B cell (primary cell): ENCODE results near the gene DNAJC10. TPM values are rescaled to one million over a fixed set of nuclear protein-coding genes. Genes with fewer than 3 reads are reported as not detected.

Experiments
- ATAC-seq: fragments of 200-7000 bp; cut with Tn5 transposase; one replicate; pipeline ENCODE4 v1.10.0; 2021; ENCODE audit warnings: low read depth, mild to moderate bottlenecking, moderate number of reproducible peaks, moderate library complexity
- CTCF ChIA-PET: fragments of 350-600 bp; sonication (Branson Sonifier 250); formaldehyde crosslinking; loops from one replicate; lab custom pipeline; 2021; ENCODE audit warnings: antibody characterized with exemption, inconsistent platforms; lab: Charles Lee
- POLR2A ChIA-PET: fragments of 350-600 bp; sonication (Branson Sonifier 250); formaldehyde crosslinking; loops from one replicate; lab custom pipeline; 2021; ENCODE audit warnings: antibody characterized with exemption; lab: Charles Lee
- DNase-seq: peaks from one replicate; pipeline ENCODE4 v3.0.0; 2013
- H2AFZ ChIP-seq: 2 replicates; pipeline ENCODE4 v1.6.1; 2012; ENCODE audit warnings: mild to moderate bottlenecking, low read depth, low read length; ENCODE audit not compliant: insufficient read depth, poor library complexity, severe bottlenecking
- H3K27ac ChIP-seq, 2 donors: 1 replicate in 1 of 2; 2 replicates in 1 of 2; pipeline ENCODE4 v1.5.1; 2012 to 2013; ENCODE audit warnings: low read length in 2 of 2, mild to moderate bottlenecking in 2 of 2, moderate library complexity in 1 of 2
- H3K27me3 ChIP-seq, 4 experiments: fragments of 200-600 bp in 1 of 4; sonication (generic) in 1 of 4; replicated peaks in 1 of 4; 1 replicate in 2 of 4; 2 replicates in 2 of 4; pipeline versions ENCODE4 v1.6.1 to v1.7.0; 2013 to 2016; ENCODE audit warnings: low read length in 3 of 4, mild to moderate bottlenecking in 2 of 4, mixed read lengths in 1 of 4, moderate library complexity in 1 of 4; ENCODE audit not compliant: insufficient read depth in 4 of 4, control insufficient read depth in 3 of 4; ENCODE audit errors: control extremely low read depth in 1 of 4
- H3K36me3 ChIP-seq, 2 experiments: replicated peaks in 1 of 2; 1 replicate in 1 of 2; 2 replicates in 1 of 2; pipeline versions ENCODE4 v1.6.1 to v1.7.1; 2013; ENCODE audit warnings: low read length in 1 of 2; ENCODE audit not compliant: insufficient read depth in 2 of 2, control insufficient read depth in 1 of 2; ENCODE audit errors: control extremely low read depth in 1 of 2, extremely low read depth in 1 of 2
- H3K4me1 ChIP-seq, 2 donors: fragments of 200-600 bp in 1 of 2; sonication (generic) in 1 of 2; 1 replicate in 1 of 2; 2 replicates in 1 of 2; pipeline versions ENCODE4 v1.5.1 to v1.6.1; 2013 to 2017; ENCODE audit warnings: low read length in 2 of 2; ENCODE audit not compliant: control insufficient read depth in 2 of 2, insufficient read depth in 2 of 2
- H3K4me2 ChIP-seq: replicated peaks from 2 replicates; pipeline ENCODE3; 2012; ENCODE audit warnings: mild to moderate bottlenecking, low read depth, low read length; ENCODE audit not compliant: poor library complexity, severe bottlenecking
- H3K4me3 ChIP-seq, 5 experiments: fragments of 200-600 bp in 1 of 5; sonication (generic) in 1 of 5; 1 replicate in 3 of 5; 2 replicates in 2 of 5; pipeline versions ENCODE4 v1.5.1 to v1.7.0; 2011 to 2016; ENCODE audit warnings: low read length in 4 of 5, mild to moderate bottlenecking in 4 of 5, low read depth in 2 of 5, control low read depth in 1 of 5, moderate library complexity in 1 of 5; ENCODE audit not compliant: insufficient read depth in 1 of 5; ENCODE audit errors: control extremely low read depth in 1 of 5, extremely low read depth in 1 of 5
- H3K79me2 ChIP-seq: fragments of 200-600 bp; sonication (generic); one replicate; pipeline ENCODE4 v1.6.0; 2016; ENCODE audit warnings: low read length; ENCODE audit not compliant: control insufficient read depth, insufficient read depth
- H3K9ac ChIP-seq: fragments of 200-600 bp; sonication (generic); 2 replicates; pipeline ENCODE4 v1.6.1; 2017; ENCODE audit warnings: mild to moderate bottlenecking, low read length, moderate library complexity
- H3K9me3 ChIP-seq, 3 donors: one replicate each; pipeline versions ENCODE4 v1.6.1 to v1.7.1; 2013; ENCODE audit warnings: low read length in 2 of 3; ENCODE audit not compliant: control insufficient read depth in 2 of 3, insufficient read depth in 1 of 3; ENCODE audit errors: control extremely low read depth in 1 of 3
- H4K20me1 ChIP-seq: 2 replicates; pipeline ENCODE4 v1.6.0; 2012; ENCODE audit warnings: mild to moderate bottlenecking, low read length; ENCODE audit not compliant: insufficient read depth, control insufficient read depth, poor library complexity, severe bottlenecking
- H3K27ac Mint-ChIP-seq: one replicate; pipeline ENCODE4 v1.8.0; 2021; ENCODE audit warnings: mixed read lengths
- H3K27me3 Mint-ChIP-seq: one replicate; pipeline ENCODE4 v1.8.0; 2021; ENCODE audit warnings: mixed read lengths
- H3K4me1 Mint-ChIP-seq: one replicate; pipeline ENCODE4 v1.8.0; 2021; ENCODE audit warnings: mixed read lengths
- H3K4me3 Mint-ChIP-seq: one replicate; pipeline ENCODE4 v1.8.0; 2021; ENCODE audit warnings: mixed read lengths
- H3K9me3 Mint-ChIP-seq: one replicate; pipeline ENCODE4 v1.8.0; 2022; ENCODE audit warnings: mixed read lengths; ENCODE audit not compliant: insufficient read depth
- CTCF ChIP-seq: fragments of 200-600 bp; IDR thresholded peaks from one replicate; pipeline ENCODE4 v1.8.0; 2022; ENCODE audit warnings: antibody characterized with exemption, mild to moderate bottlenecking
- EZH2 ChIP-seq: IDR thresholded peaks from 2 replicates; pipeline ENCODE4 v1.6.1; 2012; ENCODE audit warnings: borderline replicate concordance, low read depth, mild to moderate bottlenecking, moderate library complexity, low read length; ENCODE audit not compliant: insufficient read depth, poor library complexity, severe bottlenecking
- WGBS: methylation state at CpG from one replicate; pipeline ENCODE4 v1.1.5; 2013; ENCODE audit warnings: missing lambda C conversion rate; ENCODE audit not compliant: insufficient coverage; 5-methylcytosine and 5-hydroxymethylcytosine counted together
- intact Hi-C: fragments of 100-400 bp; cut with micrococcal nuclease; formaldehyde crosslinking; loops from one replicate; pipeline ENCODE4 v1.10.0; 2022
- polyA plus RNA-seq: library from polyadenylated mRNA; depleted of rRNA; stranded (reverse); fragments of >200 nt; gene quantifications from 2 replicates; pipeline ENCODE4 v1.2.3, GENCODE V29; 2012
- total RNA-seq, 2 donors: library from RNA; stranded (reverse); fragments of 120-200 nt in 1 of 2; gene quantifications; 1 replicate in 1 of 2; 2 replicates in 1 of 2; pipeline versions ENCODE4 v1.2.3 to v1.2.4, GENCODE V29; 2013 to 2022

The DNAJC10 gene
- total and polyA plus RNA-seq, 2 donors (not counting 1 experiment from before 2014, with no cell fraction given), result 41.3 to 115 TPM

- Histone ChIP-seq H3K4me2 (peak overlapping the region; percentile 82), H3K4me1 (peaks cover 37 to 46% of the 10 kb centered on the region in 2 donors), H4K20me1 (no peaks in the 10 kb centered on the region), H3K27ac (peak overlapping the region; percentile 95 to 96), H3K36me3 (peaks cover 0 to 18% of the 10 kb centered on the region in 2 experiments), H3K4me3 (peak overlapping the region; percentile 57 to 91 (median 82)), H3K9me3 (no peaks in the 10 kb centered on the region), H3K79me2 (peaks cover 31% of the 10 kb centered on the region), H3K27me3 (no peaks in the 10 kb centered on the region), H3K9ac (peak overlapping the region; percentile 81), H2AFZ (no peak overlapping the region)
- CTCF ChIA-PET, result interaction anchor here (0.8 to 4.4 kb wide), 5 partner anchors 12 to 60 kb away, joined by 3 to 27 read pairs (median 5); no protein-coding TSS in a partner anchor
- Mint-ChIP-seq H3K4me1 (peaks cover 25% of the 10 kb centered on the region), H3K4me3 (no peak overlapping the region), H3K27me3 (no peaks in the 10 kb centered on the region), H3K27ac (no peak overlapping the region), H3K9me3 (no peaks in the 10 kb centered on the region)
- no CpG with 5 or more reads among the region's 2 CpGs for WGBS
- intact Hi-C loops, result loop anchor here (1.0 to 5.0 kb wide), 6 partner anchors 35 to 1261 kb away; partner anchors contain the start of genes DUSP19, ITGA4, ITPRID2 and NUP35
- DNase-seq (peak; percentile 84), ATAC-seq (peak; percentile 45)
- TF ChIP-seq CTCF (no peak), EZH2 (no peak)
- POLR2A ChIA-PET, result no interaction called here
Measured at GRCh38 chr2:182717416-182717815, 1.4 kb downstream of the DNAJC10 start.

GRCh38 chr2:182717816-182718215 is 1.8 kb downstream of the DNAJC10 start:
- Histone ChIP-seq H2AFZ (no peak overlapping the region), H3K27ac (peak overlapping the region; percentile 95 to 96), H3K4me1 (peaks cover 37 to 46% of the 10 kb centered on the region in 2 donors), H3K27me3 (no peaks in the 10 kb centered on the region), H4K20me1 (no peaks in the 10 kb centered on the region), H3K79me2 (peaks cover 34% of the 10 kb centered on the region), H3K4me2 (peak overlapping the region; percentile 82), H3K36me3 (peaks cover 0 to 18% of the 10 kb centered on the region in 2 experiments), H3K9ac (peak overlapping the region; percentile 81), H3K9me3 (no peaks in the 10 kb centered on the region), H3K4me3 (peak overlapping the region in 4 of 5 experiments; percentile 48 to 91 (median 81))
- Mint-ChIP-seq H3K27me3 (no peaks in the 10 kb centered on the region), H3K4me1 (peaks cover 25% of the 10 kb centered on the region), H3K4me3 (no peak overlapping the region), H3K9me3 (no peaks in the 10 kb centered on the region), H3K27ac (no peak overlapping the region)
- no peak for DNase-seq
- TF ChIP-seq CTCF (no peak), EZH2 (no peak)
- no peak for ATAC-seq
- POLR2A ChIA-PET, result no interaction called here
- CTCF ChIA-PET, result interaction anchor here (0.8 to 4.4 kb wide), 5 partner anchors 11 to 60 kb away, joined by 3 to 27 read pairs (median 5); no protein-coding TSS in a partner anchor
- intact Hi-C loops, result loop anchor here (1.0 to 5.0 kb wide), 6 partner anchors 36 to 1261 kb away; partner anchors contain the start of genes DUSP19, ITGA4, ITPRID2 and NUP35
